Loucy (cell line): ENCODE measurements around the gene PANK1.

Experiments used
- CTCF ChIP-seq: fragments of 200-600 bp; sonication (generic); conservative IDR thresholded peaks from 2 replicates; pipeline ENCODE4 v1.5.1; 2014; ENCODE audit warnings: mild to moderate bottlenecking, antibody characterized with exemption, low read length
- EZH2phosphoT487 ChIP-seq: fragments of 200-600 bp; IDR thresholded peaks from 2 replicates; pipeline ENCODE4 v1.6.1; 2018; ENCODE audit warnings: antibody characterized with exemption, mild to moderate bottlenecking, moderate library complexity, borderline replicate concordance

GRCh38 chr10:89563311-89563710 is 81.7 kb downstream of the PANK1 start:
- TF ChIP-seq CTCF: no peak
- no peak for TF ChIP-seq EZH2phosphoT487
